ENCODE measurements around the gene ASB16. TPM values are rescaled to one million over a fixed set of nuclear protein-coding genes. Genes with fewer than 3 reads are reported as not detected.
"Not testable (repeated sequence)": the region's sequence is repeated elsewhere in the genome, so short reads cannot be mapped to it uniquely, and the experiment has no call there.

Gene ASB16
- total and polyA plus RNA-seq, 2 donors (not counting 1 experiment from before 2014, with no cell fraction given): 0.17 TPM; not detected in 1

- Histone ChIP-seq H3K9ac (ENCODE audit: insufficient read depth, low read length) (peak overlapping the region; percentile 33), H4K20me1 (ENCODE audit: control insufficient read depth, extremely low read depth, insufficient read depth, low read length) (no peaks in the 10 kb centered on the region), H3K4me1 (ENCODE audit: control insufficient read depth, extremely low read depth, insufficient read depth, low read length) (peaks cover 17% of the 10 kb centered on the region), H3K4me2 (ENCODE audit: extremely low read depth, insufficient read depth, low read length) (peak overlapping the region; percentile 85), H2AFZ (ENCODE audit: low read length) (peak overlapping the region; percentile 28), H3K4me3 (replicated peaks in 1 of 4; ENCODE audit: control extremely low read depth in 1 of 4, insufficient read depth in 1 of 4, low read depth in 3 of 4, low read length in 4 of 4) (peak overlapping the region in 3 of 4 experiments; percentile 23 to 43 (median 32)), H3K9me3 (ENCODE audit: control insufficient read depth, insufficient read depth, low read depth, low read length) (no peaks in the 10 kb centered on the region), H3K36me3 (ENCODE audit: control insufficient read depth, insufficient read depth, low read length) (no peaks in the 10 kb centered on the region), H3K79me2 (ENCODE audit: control insufficient read depth, insufficient read depth, low read length) (peaks cover 3% of the 10 kb centered on the region), H3K27ac (ENCODE audit: insufficient read depth, low read length) (peak overlapping the region; percentile 85), H3K27me3 (ENCODE audit: control insufficient read depth, insufficient read depth, low read length) (no peaks in the 10 kb centered on the region)
- TF ChIP-seq EZH2 (IDR thresholded peaks at IDR 0.05; ENCODE audit: low read length, missing control alignments): no peak
- no peak for TF ChIP-seq CTCF (conservative IDR thresholded peaks at IDR 0.05 in 1 of 2, IDR thresholded peaks at IDR 0.05 in 1 of 2; ENCODE audit: low read depth in 1 of 2, low read length in 2 of 2)
- peak; percentile 98 to 99 for DNase-seq (ENCODE audit: low read depth in 2 of 2)
Observed at GRCh38 chr17:44137891-44138709, 32.4 kb upstream of the ASB16 start.

- H4K20me1 ChIP-seq (ENCODE audit: control insufficient read depth, extremely low read depth, insufficient read depth, low read length); H3K27ac ChIP-seq (ENCODE audit: insufficient read depth, low read length); H3K4me1 ChIP-seq (ENCODE audit: control insufficient read depth, extremely low read depth, insufficient read depth, low read length): not testable (repeated sequence)
Observed at GRCh38 chr17:44143921-44144320, 26.6 kb upstream of the ASB16 start.

GRCh38 chr17:44144966-44145739, 25.4 kb upstream of the ASB16 start:
- peak in 1 of 2 donors; percentile 15 for DNase-seq (ENCODE audit: low read depth in 2 of 2)
- Histone ChIP-seq H3K4me3 (replicated peaks in 1 of 4; ENCODE audit: control extremely low read depth in 1 of 4, insufficient read depth in 1 of 4, low read depth in 3 of 4, low read length in 4 of 4) (no peak overlapping the region), H3K9ac (ENCODE audit: insufficient read depth, low read length) (no peak overlapping the region), H3K9me3 (ENCODE audit: control insufficient read depth, insufficient read depth, low read depth, low read length) (no peaks in the 10 kb centered on the region), H3K4me2 (ENCODE audit: extremely low read depth, insufficient read depth, low read length) (no peak overlapping the region), H3K36me3 (ENCODE audit: control insufficient read depth, insufficient read depth, low read length) (peaks cover 10% of the 10 kb centered on the region), H3K79me2 (ENCODE audit: control insufficient read depth, insufficient read depth, low read length) (peaks cover 3% of the 10 kb centered on the region), H3K4me1 (ENCODE audit: control insufficient read depth, extremely low read depth, insufficient read depth, low read length) (peaks cover 4% of the 10 kb centered on the region), H2AFZ (ENCODE audit: low read length) (no peak overlapping the region), H3K27ac (ENCODE audit: insufficient read depth, low read length) (no peak overlapping the region), H3K27me3 (ENCODE audit: control insufficient read depth, insufficient read depth, low read length) (no peaks in the 10 kb centered on the region), H4K20me1 (ENCODE audit: control insufficient read depth, extremely low read depth, insufficient read depth, low read length) (no peaks in the 10 kb centered on the region)
- no peak for TF ChIP-seq CTCF (conservative IDR thresholded peaks at IDR 0.05 in 1 of 2, IDR thresholded peaks at IDR 0.05 in 1 of 2; ENCODE audit: low read depth in 1 of 2, low read length in 2 of 2)
- no peak for TF ChIP-seq EZH2 (IDR thresholded peaks at IDR 0.05; ENCODE audit: low read length, missing control alignments)

More at GRCh38 chr17:44143921-44144320, 26.6 kb upstream of the ASB16 start:
- not testable (repeated sequence) for H3K4me2 ChIP-seq (ENCODE audit: extremely low read depth, insufficient read depth, low read length); H3K9me3 ChIP-seq (ENCODE audit: control insufficient read depth, insufficient read depth, low read depth, low read length); H3K27me3 ChIP-seq (ENCODE audit: control insufficient read depth, insufficient read depth, low read length); DNase-seq (ENCODE audit: low read depth in 2 of 2); H3K79me2 ChIP-seq (ENCODE audit: control insufficient read depth, insufficient read depth, low read length); H3K9ac ChIP-seq (ENCODE audit: insufficient read depth, low read length); H3K4me3 ChIP-seq (replicated peaks in 1 of 4; ENCODE audit: control extremely low read depth in 1 of 4, insufficient read depth in 1 of 4, low read depth in 3 of 4, low read length in 4 of 4); H2AFZ ChIP-seq (ENCODE audit: low read length)
- peaks cover 10% of the 10 kb centered on the region for H3K36me3 ChIP-seq (ENCODE audit: control insufficient read depth, insufficient read depth, low read length)
